ENCODE data around the gene SMIM10L2A. TPM values are rescaled to one million over a fixed set of nuclear protein-coding genes. Genes with fewer than 3 reads are reported as not detected.

Gene SMIM10L2A
- total RNA-seq (2022; extraction: Qiagen RNA extraction; ENCODE audit: low read depth) = 0.13 to 0.23 TPM (median 0.18 TPM) in 5 replicates

DNA sequence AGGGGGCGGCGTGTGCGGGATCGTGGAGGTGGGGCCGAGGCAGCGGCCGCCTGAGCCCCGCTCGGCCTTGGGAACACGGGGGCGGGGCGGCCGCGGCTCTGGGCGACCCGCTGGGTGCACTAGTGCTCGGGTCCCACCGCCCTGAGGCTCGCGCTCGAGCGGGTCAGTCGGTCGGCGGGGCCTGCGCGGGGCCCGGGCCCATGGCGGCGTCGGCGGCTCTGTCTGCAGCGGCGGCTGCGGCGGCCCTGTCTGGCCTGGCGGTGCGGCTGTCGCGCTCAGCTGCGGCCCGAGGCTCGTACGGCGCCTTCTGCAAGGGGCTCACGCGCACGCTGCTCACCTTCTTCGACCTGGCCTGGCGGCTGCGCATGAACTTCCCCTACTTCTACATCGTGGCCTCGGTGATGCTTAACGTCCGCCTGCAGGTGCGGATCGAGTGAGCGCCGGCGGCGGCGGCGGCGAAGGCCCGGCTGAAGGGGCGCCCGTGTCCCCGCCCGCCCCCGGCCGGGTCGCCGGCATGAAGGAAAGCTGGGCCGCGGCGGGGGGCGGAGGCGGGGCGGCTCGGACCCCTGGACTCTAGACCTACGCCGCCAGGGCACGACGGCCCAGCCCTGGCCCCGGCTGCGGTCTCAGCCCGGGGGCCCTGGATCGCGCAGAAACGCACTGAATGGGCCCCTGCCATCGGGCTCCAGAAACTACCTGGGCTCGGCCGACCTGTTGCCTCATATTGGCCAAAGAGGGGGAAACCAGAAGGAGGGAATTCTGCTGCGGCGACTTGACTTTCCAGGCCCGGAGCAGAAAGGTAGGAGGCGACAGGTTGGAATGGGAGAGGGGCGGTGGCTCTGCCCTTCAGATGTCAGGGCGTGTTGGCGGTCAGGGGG, at the start of gene SMIM10L2A:
Gene SMIM10L2A (plus strand): TSS at position 13 of the 878 bp plus-strand sequence. CDS start 188 bp downstream, at position 201.

Other genes with a start within 250 kb of the SMIM10L2A start
- not detected in 5 replicates for gene ETDA, start 169.9 kb upstream of the SMIM10L2A start, total RNA-seq (2022; extraction: Qiagen RNA extraction; ENCODE audit: low read depth)
- not detected in 5 replicates for gene ETDC, start 112.5 kb upstream of the SMIM10L2A start, total RNA-seq (2022; extraction: Qiagen RNA extraction; ENCODE audit: low read depth)
- 2.5 to 4.1 TPM (median 3.4 TPM) in 5 replicates for gene ZNF75D, start 77.8 kb upstream of the SMIM10L2A start, total RNA-seq (2022; extraction: Qiagen RNA extraction; ENCODE audit: low read depth)
- gene ZNF449, start 77.1 kb upstream of the SMIM10L2A start, total RNA-seq (2022; extraction: Qiagen RNA extraction; ENCODE audit: low read depth) = 2.1 to 4.3 TPM (median 3.9 TPM) in 5 replicates
- 0.12 to 0.42 TPM (median 0.19 TPM) in 5 replicates for gene INTS6L, start 98.7 kb downstream of the SMIM10L2A start, total RNA-seq (2022; extraction: Qiagen RNA extraction; ENCODE audit: low read depth)

Measured in A549 treated with ZK216348 at 1 μM for 4 hours (cell line).